GM21619 (cell line): ENCODE data around the gene NDUFA6.
"Not testable (repeated sequence)": the region's sequence is repeated elsewhere in the genome, so short reads cannot be mapped to it uniquely, and the experiment has no call there.

ENCODE experiments used
- ATAC-seq: cut with Tn5 transposase; IDR thresholded peaks from one replicate; pipeline ENCODE4 v1.9.1; 2021; ENCODE audit not compliant: unreplicated experiment

The NDUFA6 gene

DNA sequence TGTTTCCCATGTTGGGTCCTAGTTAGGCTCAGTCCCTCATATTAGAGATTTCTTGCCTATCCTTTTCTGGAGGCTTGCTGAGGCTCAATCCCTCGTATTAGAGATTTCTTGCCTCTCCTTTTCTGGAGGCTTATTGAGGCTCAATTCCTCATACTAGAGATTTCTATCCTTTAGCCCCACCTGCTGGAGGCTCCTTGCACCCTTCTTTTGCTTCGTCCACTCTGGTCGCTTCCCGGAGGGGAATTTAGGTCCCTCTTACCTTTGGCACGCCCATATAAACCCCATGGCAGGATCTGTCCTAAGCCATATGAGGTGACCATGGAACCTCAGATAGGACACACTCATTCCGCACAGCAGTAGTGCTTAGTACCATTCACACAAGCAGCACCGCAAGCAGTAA, 24.1 kb upstream of the NDUFA6 start:
- no peak for ATAC-seq

DNA sequence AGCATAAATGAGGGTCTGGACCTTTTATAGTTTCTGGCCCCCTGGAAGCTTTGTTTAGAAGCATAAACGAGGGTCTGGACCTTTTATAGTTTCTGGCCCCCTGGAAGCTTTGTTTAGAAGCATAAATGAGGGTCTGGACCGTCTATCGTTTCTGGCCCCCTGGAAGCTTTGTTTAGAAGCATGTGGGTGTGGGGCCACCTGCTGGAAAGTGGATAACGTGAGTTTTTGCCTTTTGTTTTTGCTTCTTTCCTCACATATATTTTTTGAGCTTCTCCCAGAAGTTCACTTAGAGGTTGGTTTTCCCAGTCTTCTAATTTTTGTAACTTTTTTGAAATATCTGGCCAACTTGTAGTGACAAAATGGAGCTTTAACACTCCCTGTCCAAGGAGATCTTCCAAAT, 22.2 kb upstream of the NDUFA6 start:
- not testable (repeated sequence) for ATAC-seq

DNA sequence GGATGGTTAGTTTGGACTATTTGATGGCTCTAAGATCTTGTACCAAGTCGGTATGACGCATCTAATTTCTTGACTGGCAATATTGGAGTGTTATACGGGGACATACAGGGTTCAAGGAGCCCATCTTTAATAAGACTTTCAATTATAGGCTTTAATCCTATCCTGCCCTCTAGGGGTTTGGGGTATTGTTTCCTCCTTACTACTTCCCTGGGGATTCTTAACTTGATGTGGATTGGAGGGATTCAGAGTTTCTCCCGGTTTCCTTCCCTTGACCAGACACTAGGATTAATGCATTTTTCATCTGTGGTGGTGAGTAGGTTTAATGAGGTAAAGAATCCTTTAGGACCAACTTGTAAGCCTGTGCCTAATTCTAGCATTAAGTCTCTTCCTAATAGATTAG, 21.2 kb upstream of the NDUFA6 start:
- no peak for ATAC-seq

DNA sequence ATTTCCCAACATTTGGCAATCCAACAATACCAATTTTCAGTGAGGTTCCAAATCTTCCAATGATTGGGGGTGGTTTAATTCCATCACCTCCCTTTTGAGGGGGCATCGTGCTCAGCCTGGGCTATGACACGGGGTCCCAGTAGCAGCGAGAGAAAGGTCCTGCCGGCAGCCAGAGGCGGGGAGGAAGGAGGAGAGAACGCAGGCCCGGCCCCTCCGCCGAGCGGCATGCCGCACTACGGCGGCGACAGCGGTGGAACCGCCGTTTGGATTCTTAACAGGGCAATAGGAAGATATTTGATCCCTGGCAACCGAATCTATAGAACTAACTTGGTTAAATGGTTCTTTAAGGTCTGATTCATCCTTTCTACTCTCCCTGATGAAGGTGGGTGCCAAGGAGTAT, 18.3 kb upstream of the NDUFA6 start:
- no peak for ATAC-seq

DNA sequence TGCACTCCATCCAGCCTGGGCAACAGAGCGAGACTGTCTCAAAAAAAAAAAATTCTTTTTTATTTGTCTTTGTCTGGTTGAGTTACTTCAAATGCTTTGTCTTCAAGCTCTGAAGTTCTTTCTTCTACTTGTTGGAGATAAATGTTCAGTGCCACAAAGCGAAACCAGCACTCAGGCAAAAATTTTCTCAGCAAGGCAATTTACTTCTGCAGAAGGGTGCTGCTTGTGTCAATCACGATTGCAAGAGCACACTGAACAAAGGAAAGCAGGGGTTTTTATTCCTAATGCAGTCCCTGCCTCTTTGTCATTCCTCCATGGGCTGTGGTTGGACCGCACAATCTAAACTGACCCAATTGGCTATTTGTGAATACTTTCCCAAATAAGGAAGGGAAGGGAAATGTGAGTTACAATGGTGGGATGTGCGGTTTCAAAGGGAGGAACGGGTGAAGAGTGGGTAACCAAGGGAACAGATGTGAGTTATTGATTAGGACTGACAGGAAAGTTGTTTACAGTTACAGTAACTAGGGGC, 13.8 kb upstream of the NDUFA6 start:
- not testable (repeated sequence) for ATAC-seq

DNA sequence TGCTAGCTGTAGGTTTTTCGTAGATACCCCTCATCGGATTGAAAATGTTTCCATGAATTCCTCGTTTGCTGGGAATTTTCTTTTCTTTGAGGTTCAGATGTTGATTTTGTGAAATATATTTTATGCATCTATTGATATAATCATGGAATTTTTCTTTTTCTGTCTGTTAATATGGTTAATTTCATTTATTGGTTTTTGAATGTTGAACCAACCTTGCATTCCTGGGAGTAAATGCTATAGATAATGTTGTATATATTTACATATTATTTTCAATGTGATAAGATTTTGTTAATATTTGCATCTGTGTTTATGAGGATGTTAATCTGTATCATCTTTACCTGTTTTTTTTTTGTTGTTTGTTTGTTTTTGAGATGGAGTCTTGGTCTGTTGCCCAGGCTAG, 10.6 kb upstream of the NDUFA6 start:
- no peak for ATAC-seq

DNA sequence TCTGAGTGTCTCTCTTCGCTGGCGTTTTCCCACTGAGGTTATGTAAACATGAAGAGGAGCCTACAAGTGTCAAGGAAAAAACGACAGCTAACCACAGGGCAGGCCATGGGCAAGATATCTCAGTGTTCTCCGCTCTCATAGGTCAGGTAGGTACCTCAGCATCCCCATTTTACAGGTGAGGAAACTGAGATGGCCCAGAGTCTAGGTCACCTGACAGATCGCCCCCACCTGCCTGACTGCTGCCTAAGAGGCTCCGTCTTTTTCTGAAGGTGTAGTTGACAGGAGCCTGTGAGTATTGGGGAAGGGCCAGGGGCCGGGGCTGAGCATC, 847 bp upstream of the NDUFA6 start:
- no peak for ATAC-seq

DNA sequence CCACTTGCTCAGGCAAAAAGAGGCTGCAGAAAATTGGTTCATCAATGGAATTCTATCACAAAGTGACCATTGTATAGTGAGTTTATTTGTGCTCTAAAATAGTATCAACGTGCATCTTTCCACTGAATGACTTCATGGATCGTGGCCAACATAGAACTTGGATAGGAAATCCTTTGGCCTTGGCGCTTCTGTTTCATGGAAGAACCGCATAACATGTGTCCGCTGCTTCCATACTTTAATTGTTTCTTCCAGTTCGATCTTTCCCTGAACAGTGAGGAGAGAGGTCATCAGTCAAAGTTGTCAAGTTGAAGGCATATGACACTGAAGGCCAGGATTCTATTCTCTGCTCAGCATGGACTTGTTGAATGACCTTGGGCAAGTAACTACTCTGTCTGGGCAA, 4.5 kb downstream of the NDUFA6 start:
- no peak for ATAC-seq

DNA sequence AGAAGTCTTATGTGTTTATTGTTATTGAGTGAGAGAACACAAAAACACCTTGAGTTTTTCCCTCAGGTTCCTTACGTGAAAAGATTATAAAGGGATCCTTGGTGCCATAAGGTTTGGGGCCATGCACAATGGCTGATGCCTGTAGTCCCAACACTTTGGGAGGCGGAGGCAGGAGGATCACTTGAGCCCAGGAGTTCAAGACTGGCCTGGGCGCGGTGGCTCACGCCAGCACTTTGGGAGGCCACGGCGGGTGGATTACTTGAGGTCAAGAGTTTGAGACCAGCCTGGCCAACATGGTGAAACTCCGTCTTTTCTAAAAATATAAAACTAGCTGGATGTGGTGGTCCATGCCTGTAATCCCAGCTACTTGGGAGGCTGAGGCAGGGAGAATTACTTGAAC, 5.7 kb downstream of the NDUFA6 start:
- ATAC-seq, result no peak

DNA sequence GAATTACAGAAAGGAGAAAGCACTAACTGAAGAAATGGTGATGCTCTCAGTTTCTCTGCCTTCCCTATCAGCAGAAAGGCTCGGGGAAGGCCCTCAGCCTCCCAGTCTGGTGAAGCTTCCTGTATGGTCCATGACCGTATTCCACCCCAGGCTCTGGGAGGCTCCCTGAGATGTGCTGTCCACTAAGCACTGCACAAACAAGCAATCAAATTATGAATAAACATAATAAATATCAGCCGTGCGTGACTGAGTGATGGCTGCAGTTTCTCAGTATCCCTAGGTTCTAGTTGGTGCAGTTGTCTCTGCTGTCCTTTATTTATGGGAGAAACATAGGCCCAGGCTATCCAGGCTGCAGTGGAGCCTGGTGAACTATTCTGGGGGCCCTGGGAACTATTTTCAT, 7.5 kb downstream of the NDUFA6 start:
- ATAC-seq, result no peak

DNA sequence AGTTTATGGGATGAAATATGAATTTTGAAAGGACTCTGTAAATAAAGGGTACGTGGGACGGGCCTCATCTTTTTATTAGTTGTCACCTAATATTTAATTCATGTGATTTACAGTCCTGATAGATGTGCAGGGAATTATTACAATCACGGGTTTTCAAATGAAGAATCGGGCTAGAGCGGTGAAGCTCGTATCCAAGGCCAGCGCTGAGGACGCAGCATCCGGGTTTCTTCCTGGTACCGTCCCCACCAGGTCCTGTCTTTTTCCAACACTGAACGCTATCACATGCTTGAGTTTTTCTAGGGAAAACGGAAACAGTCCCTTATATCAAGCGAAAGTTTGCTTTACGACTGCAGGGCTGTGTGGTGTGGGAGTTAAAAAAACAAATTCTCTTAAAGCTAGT, 10.3 kb downstream of the NDUFA6 start:
- no peak for ATAC-seq

DNA sequence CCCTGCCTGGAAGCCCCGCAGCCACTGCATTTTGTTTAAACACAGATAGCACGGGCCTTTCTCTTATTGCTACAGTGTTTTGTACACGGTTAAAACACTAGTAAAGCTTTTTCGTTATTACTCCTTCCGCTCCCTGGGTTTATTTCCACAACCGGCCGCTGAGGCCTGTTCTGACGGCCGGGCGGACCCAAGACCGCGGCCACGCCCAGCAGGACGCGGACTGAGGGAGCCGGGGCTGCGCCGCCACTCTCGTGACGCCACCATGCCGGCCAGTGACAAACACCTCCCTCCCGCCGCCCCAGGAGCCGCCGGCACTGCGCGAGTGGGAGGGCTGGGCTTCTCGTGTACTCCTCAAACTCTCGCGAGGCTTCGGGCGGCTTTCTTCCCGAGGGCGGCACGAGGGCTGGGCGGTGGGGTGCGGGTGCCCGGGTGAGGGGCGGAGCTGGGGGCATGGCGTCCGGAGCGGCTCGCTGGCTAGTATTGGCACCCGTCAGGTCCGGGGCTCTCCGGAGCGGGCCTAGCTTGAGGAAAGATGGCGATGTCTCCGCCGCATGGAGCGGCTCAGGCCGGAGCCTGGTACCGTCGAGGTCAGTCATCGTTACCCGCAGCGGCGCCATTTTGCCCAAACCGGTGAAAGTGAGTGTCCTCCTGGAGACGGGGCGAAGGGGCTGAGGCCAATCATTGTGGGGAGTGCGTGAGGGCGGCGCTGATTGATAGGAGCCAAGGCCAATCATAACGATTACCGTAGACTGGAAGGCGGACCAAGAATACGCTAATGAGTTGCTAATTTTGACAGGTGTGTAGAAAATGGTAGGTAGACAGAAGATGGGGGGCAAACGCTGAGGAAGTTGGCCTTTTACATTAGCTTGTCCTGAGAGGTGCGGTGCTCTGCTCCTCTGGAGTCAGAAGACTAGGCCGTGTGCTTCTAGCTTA, 11.0 kb downstream of the NDUFA6 start, which contains the start of gene SMDT1:
TSS of gene SMDT1 (plus strand) at position 382 of the 933 bp plus-strand sequence. CDS start at position 451, 69 bp downstream.
- peak; percentile 75 for ATAC-seq

DNA sequence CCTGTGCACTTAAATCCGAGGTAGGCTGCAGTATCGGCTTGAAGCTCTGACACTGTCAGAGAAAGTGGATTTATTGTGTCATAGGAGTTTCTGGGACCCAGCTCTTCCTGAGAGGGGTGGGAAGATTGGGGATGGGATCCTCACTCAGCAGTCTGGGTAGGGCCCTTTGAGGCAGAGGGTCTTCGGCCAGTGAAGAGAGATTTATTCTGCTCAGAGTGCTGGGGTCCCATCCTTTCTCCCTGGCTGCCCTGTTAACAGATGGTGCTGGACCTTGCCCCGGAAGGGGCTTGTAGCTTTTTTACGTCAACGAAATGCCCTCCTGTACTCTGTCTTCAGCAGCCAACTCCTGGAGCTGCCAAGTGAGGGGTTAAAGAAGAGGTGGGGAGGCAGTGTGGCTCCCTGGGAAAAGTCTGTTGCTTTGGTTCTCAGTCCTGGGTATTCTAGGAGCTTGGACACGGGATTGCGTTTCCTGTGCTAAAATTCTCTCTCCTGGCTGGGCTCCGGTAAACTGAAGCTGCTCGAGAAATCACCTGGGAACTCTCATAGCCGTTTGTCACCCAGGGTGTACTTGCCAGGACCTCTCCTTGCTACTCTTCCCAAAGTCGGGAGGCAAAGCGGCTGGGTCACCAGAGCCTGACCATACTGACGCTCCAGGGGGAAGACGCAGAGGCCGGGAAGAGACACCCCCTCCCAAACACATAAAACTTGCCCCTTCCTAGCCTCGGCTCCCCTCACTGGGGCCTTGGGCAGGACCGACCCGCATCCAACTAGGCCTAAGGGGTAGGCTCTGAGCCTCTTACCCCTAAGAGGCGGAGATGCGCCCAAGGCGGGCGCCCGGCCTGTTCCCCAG, 11.9 kb downstream of the NDUFA6 start:
- peak; percentile 6 for ATAC-seq

DNA sequence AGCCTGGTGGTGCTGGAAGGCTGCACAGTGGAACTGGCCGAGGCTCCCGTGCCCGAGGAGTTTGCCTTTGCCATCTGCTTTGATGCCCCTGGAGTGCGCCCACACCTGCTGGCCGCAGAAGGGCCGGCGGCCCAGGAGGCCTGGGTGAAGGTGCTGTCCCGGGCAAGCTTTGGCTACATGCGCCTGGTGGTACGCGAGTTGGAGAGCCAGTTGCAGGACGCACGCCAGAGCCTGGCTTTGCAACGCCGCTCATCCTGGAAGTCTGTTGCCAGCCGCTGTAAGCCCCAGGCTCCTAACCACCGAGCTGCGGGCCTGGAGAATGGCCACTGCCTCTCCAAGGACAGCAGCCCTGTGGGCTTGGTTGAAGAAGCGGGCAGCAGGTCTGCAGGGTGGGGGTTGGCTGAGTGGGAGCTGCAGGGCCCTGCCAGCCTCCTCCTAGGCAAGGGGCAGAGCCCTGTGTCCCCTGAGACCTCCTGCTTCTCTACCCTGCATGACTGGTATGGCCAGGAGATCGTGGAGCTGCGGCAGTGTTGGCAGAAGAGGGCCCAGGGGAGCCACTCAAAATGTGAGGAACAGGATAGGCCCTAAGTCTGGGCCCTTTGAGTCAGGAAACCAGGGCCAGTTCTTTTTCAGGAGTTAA, 13.0 kb downstream of the NDUFA6 start:
- ATAC-seq, result no peak

DNA sequence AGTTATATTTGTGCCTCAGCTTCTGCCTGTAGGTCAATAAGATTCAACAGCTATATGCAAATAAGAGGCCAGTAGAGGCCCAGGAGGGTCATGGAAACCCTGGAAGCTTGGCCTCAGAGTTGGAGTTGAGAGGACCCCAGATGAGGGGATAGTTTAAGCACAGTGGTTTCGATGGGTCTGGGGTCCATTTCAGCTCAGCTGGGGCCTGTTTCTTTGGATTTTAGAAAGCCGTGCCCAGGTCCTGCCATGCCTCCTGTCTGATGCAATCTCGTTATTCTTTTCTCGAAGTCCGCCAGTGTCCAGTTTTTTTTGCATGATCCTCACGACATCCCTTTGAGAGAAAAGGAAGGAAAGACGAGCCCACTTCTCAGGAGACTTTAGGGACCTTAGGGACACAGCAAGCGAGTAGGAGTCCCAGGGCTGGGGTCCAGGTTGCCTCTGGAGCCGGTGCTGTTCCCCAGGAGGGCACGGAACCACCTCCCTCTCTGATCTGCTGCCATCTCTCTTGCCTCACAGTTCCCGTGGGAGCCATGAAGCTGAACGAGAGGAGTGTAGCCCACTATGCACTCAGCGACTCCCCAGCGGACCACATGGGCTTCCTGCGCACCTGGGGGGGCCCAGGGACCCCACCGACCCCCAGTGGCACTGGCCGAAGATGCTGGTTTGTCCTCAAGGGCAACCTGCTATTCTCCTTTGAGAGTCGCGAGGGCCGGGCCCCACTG, 13.6 kb downstream of the NDUFA6 start:
- ATAC-seq, result no peak

DNA sequence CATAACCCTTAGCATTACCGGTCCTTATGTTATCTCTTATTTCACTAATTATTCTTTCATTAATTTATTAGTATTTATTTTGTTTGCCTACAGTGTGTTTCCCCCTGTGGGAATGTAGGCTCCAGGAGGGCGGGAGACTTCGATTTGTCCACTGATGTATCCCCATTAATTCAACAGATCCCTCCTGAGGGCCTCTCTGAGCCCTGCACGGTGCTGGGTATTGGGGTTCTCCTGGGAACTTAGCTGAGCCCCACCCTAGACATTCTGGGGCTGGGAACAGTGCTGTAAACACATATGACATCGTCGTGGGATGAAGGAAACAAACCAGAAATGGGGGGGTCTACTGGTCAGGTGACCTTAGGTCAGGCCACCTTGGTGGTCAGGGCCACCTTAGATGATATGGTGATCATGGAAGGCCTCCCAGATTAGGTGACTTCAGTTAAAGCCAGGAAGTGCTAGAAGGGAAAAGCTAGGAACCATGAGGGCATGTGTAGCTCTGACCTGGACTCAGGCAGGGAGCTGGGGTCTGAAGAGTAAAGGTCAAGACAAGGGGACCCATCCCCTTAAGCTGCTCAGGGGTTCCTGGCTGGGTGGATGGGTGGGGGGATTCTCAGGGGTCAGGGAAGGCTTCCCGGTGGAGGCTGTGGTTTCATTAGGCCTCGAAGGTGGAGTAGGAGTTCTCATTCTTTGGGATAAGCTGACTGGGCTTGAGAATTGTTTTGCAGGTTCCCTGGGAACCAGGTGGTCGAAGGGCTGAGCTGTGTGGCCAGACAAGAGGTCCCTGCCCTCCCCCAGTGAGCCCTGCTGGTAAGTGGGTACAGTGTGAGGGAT, 15.5 kb downstream of the NDUFA6 start:
- ATAC-seq, result no peak

DNA sequence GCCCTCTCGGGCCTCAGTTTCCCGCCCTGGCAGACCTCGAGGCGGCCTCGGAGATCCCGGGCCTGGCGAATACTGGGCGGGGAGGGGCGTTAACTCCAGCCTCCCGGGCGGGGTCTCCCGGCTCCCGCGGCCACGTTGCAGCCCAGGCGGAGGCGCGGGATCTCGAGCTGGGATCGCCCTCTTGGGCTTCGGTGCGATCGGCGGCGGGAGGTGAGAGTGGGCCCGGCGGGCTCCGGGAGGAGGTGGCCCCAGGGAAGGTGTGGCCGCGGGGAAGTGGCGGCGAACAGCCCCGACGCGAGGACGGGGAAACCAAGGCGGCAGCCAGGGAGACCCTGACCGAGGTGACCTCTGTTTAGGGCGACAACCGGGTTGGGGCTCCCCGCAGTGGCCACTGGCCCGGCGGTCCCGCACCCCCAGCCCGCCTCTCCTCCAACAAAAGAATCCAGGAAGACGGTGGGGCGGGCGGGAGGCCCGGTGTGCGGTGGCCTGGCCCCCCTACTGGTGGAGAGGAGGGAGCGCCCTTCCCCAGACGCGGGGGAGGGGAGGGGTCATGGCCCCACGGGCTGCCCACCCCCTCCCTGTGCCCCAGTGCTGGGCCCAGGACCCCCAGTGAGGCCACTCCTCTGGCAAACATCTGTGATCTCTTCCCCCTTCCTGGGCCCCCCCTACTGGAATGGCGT, 16.3 kb downstream of the NDUFA6 start, which contains the start of gene PHETA2:
TSS of gene PHETA2 (plus strand) at position 117 of the 680 bp plus-strand sequence. CDS start 3,046 bp downstream, outside the sequence.
- ATAC-seq, result no peak

DNA sequence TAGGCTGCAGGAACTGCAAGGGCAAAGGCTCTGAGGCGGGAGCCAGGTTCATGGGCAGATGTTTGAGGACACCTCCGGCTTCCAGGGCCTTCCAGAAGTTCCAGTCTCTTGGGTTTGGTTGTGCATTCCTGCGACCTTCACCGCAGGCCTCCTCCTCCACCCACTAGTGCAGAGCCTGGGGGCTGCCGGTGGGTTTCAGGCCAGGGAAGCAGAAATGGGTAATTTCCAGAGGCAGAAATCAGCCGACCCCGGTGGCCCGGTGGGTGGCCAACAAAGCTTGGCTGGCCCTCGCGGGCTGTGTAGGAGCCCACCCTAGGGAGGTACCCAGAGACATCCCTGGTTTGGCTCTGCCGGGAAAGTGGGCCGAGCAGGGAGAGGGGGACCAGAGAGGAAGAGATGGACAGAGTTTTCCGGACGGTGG, 16.9 kb downstream of the NDUFA6 start:
- no peak for ATAC-seq
